H1 (cell line): ENCODE data around the gene PACSIN1. TPM values are rescaled to one million over a fixed set of nuclear protein-coding genes. Genes with fewer than 3 reads are reported as not detected.

Experiments
- CTCF ChIA-PET: fragments of 300-600 bp; sonication (Branson Sonifier 250); formaldehyde crosslinking; loops from one replicate; lab custom pipeline; 2021; ENCODE audit not compliant: partially characterized antibody; lab: Charles Lee
- POLR2A ChIA-PET: fragments of 300-600 bp; sonication (Branson Sonifier 250); formaldehyde crosslinking; loops from one replicate; lab custom pipeline; 2021; ENCODE audit warnings: inconsistent platforms; ENCODE audit not compliant: partially characterized antibody; lab: Charles Lee
- DNase-seq, 2 experiments: peaks; one replicate each; pipeline versions ENCODE4 v3.0.0 to v3.0.0-alpha.2; 2010 to 2022; ENCODE audit warnings: low spot score in 2 of 2, low read depth in 1 of 2, mixed read lengths in 1 of 2
- FAIRE-seq: peaks from 2 replicates; lab custom pipeline; 2011; peaks lifted over from hg19 to GRCh38; lab: Jason Lieb, UNC
- H2AFZ ChIP-seq: 2 replicates; pipeline ENCODE4 v1.8.1; 2012; ENCODE audit warnings: low read length, inconsistent platforms
- H2AK5ac ChIP-seq: 2 replicates; pipeline ENCODE4 v1.6.1; 2013; ENCODE audit warnings: low read depth, low read length
- H2BK120ac ChIP-seq: replicated peaks from 2 replicates; pipeline ENCODE3; 2013; ENCODE audit warnings: low read depth, low read length, inconsistent platforms
- H2BK12ac ChIP-seq: 2 replicates; pipeline ENCODE4 v1.6.1; 2013; ENCODE audit warnings: low read depth, low read length
- H2BK15ac ChIP-seq: 2 replicates; pipeline ENCODE4 v1.6.1; 2013; ENCODE audit warnings: low read length
- H2BK20ac ChIP-seq: 2 replicates; pipeline ENCODE4 v1.6.1; 2013; ENCODE audit warnings: low read length
- H2BK5ac ChIP-seq: 2 replicates; pipeline ENCODE4 v1.6.1; 2013; ENCODE audit warnings: low read depth, low read length
- H3K14ac ChIP-seq: 2 replicates; pipeline ENCODE4 v1.6.1; 2013; ENCODE audit warnings: inconsistent platforms; ENCODE audit not compliant: insufficient read length
- H3K18ac ChIP-seq: 2 replicates; pipeline ENCODE4 v1.6.1; 2013; ENCODE audit warnings: low read length; ENCODE audit errors: extremely low read depth
- H3K23ac ChIP-seq: 2 replicates; pipeline ENCODE4 v1.6.1; 2013; ENCODE audit warnings: inconsistent platforms; ENCODE audit not compliant: insufficient read length
- H3K23me2 ChIP-seq: 2 replicates; pipeline ENCODE4 v1.6.1; 2013; ENCODE audit warnings: low read depth, low read length
- H3K27ac ChIP-seq: 2 replicates; pipeline ENCODE4 v1.6.1; 2011; ENCODE audit warnings: low read depth, low read length, inconsistent platforms
- H3K27me3 ChIP-seq, 4 experiments: replicated peaks in 1 of 4; 1 replicate in 1 of 4; 2 replicates in 3 of 4; pipeline versions ENCODE4 v1.6.1 to v1.8.1; 2011 to 2013; ENCODE audit warnings: low read length in 3 of 4, mild to moderate bottlenecking in 3 of 4, inconsistent platforms in 2 of 4, mixed read lengths in 2 of 4, moderate library complexity in 1 of 4; ENCODE audit not compliant: control insufficient read depth in 3 of 4, insufficient read depth in 3 of 4; ENCODE audit errors: extremely low read depth in 1 of 4
- H3K36me3 ChIP-seq, 4 experiments: 2 replicates each; pipeline versions ENCODE4 v1.6.1 to v1.8.1; 2011 to 2013; ENCODE audit warnings: mild to moderate bottlenecking in 4 of 4, low read length in 3 of 4, moderate library complexity in 2 of 4, control low read depth in 1 of 4, inconsistent platforms in 1 of 4; ENCODE audit not compliant: insufficient read depth in 4 of 4, control insufficient read depth in 2 of 4
- H3K4ac ChIP-seq: replicated peaks from 2 replicates; pipeline ENCODE3; 2013; ENCODE audit warnings: low read length, low read depth, mixed read lengths, inconsistent platforms; ENCODE audit not compliant: insufficient read length
- H3K4me1 ChIP-seq, 4 experiments: replicated peaks in 1 of 4; 1 replicate in 1 of 4; 2 replicates in 3 of 4; pipeline versions ENCODE4 v1.6.1 to v1.8.1; 2011 to 2013; ENCODE audit warnings: low read length in 3 of 4, inconsistent platforms in 2 of 4, mixed read lengths in 1 of 4; ENCODE audit not compliant: insufficient read depth in 4 of 4, control insufficient read depth in 3 of 4
- H3K4me2 ChIP-seq, 2 experiments: 2 replicates each; pipeline versions ENCODE4 v1.6.1 to v1.8.1; 2011 to 2013; ENCODE audit warnings: low read depth in 2 of 2, low read length in 2 of 2, control low read depth in 1 of 2, inconsistent platforms in 1 of 2, mild to moderate bottlenecking in 1 of 2; ENCODE audit not compliant: insufficient read depth in 1 of 2
- H3K4me3 ChIP-seq, 4 experiments: fragments of 200-600, 300-600 bp in 1 of 4; sonication (generic), shearing (Covaris generic), sonication (Bioruptor Twin) in 1 of 4; 2 replicates each; pipeline versions ENCODE4 v1.5.1 to v1.8.1; 2011 to 2016; ENCODE audit warnings: low read length in 4 of 4, low read depth in 3 of 4, control low read depth in 2 of 4, inconsistent platforms in 2 of 4, mild to moderate bottlenecking in 2 of 4, mixed read lengths in 1 of 4, moderate library complexity in 1 of 4; ENCODE audit not compliant: insufficient read depth in 2 of 4; ENCODE audit errors: extremely low read depth in 1 of 4
- H3K56ac ChIP-seq: replicated peaks from 2 replicates; pipeline ENCODE3; 2013; ENCODE audit warnings: low read depth, mild to moderate bottlenecking, mixed read lengths, low read length, inconsistent platforms; ENCODE audit not compliant: insufficient read length
- H3K79me1 ChIP-seq: 2 replicates; pipeline ENCODE4 v1.6.1; 2013; ENCODE audit warnings: low read depth, low read length, control low read depth
- H3K79me2 ChIP-seq, 2 experiments: 2 replicates each; pipeline versions ENCODE4 v1.6.1 to v1.8.1; 2012 to 2013; ENCODE audit warnings: low read length in 2 of 2, mild to moderate bottlenecking in 2 of 2, inconsistent platforms in 1 of 2; ENCODE audit not compliant: insufficient read depth in 2 of 2, control insufficient read depth in 1 of 2
- H3K9ac ChIP-seq, 4 experiments: replicated peaks in 1 of 4; 1 replicate in 1 of 4; 2 replicates in 3 of 4; pipeline versions ENCODE4 v1.6.1 to v1.8.1; 2011 to 2013; ENCODE audit warnings: low read depth in 3 of 4, low read length in 3 of 4, control low read depth in 2 of 4, mild to moderate bottlenecking in 2 of 4, moderate library complexity in 2 of 4, inconsistent platforms in 1 of 4; ENCODE audit errors: extremely low read depth in 1 of 4
- H3K9me3 ChIP-seq, 2 experiments: 2 replicates each; pipeline versions ENCODE4 v1.6.1 to v1.8.1; 2012 to 2013; ENCODE audit warnings: mild to moderate bottlenecking in 2 of 2, moderate library complexity in 2 of 2, control low read depth in 1 of 2, inconsistent platforms in 1 of 2, low read depth in 1 of 2, low read length in 1 of 2, mixed read lengths in 1 of 2; ENCODE audit not compliant: insufficient read depth in 2 of 2
- H4K20me1 ChIP-seq, 2 experiments: replicated peaks in 1 of 2; 2 replicates each; pipeline versions ENCODE3 to v1.8.1; 2011 to 2013; ENCODE audit warnings: inconsistent platforms in 2 of 2, low read length in 2 of 2, mild to moderate bottlenecking in 1 of 2; ENCODE audit not compliant: insufficient read depth in 2 of 2, control insufficient read depth in 1 of 2
- H4K5ac ChIP-seq: 2 replicates; pipeline ENCODE4 v1.6.1; 2013; ENCODE audit warnings: low read length, low read depth, mixed read lengths, inconsistent platforms; ENCODE audit not compliant: insufficient read length
- H4K8ac ChIP-seq: 2 replicates; pipeline ENCODE4 v1.8.0; 2013; ENCODE audit warnings: mild to moderate bottlenecking, moderate library complexity, low read length, inconsistent platforms; ENCODE audit not compliant: insufficient read depth; ENCODE audit errors: extremely low read depth
- H4K91ac ChIP-seq: replicated peaks from 2 replicates; pipeline ENCODE3; 2013; ENCODE audit warnings: low read length, mixed read lengths, inconsistent platforms; ENCODE audit not compliant: insufficient read length
- BRCA1 ChIP-seq: IDR thresholded peaks from 2 replicates; pipeline ENCODE4 v1.6.1; 2012; ENCODE audit warnings: low read depth, low read length, improper control_type of control experiment
- POLR2A ChIP-seq, 2 experiments: IDR thresholded peaks; 1 replicate in 1 of 2; 2 replicates in 1 of 2; pipeline ENCODE4 v1.6.1; 2011; ENCODE audit warnings: low read depth in 2 of 2, low read length in 2 of 2, mild to moderate bottlenecking in 2 of 2; ENCODE audit errors: control extremely low read depth in 1 of 2
- RAD21 ChIP-seq, 2 experiments: IDR thresholded peaks in 1 of 2; conservative IDR thresholded peaks in 1 of 2; 2 replicates each; pipeline ENCODE4 v1.6.1; 2011; ENCODE audit warnings: low read depth in 2 of 2, low read length in 2 of 2, improper control_type of control experiment in 1 of 2, inconsistent platforms in 1 of 2, mild to moderate bottlenecking in 1 of 2, moderate library complexity in 1 of 2
- RNF2 ChIP-seq: fragments of 200-900, 300-1000 bp; sonication (generic); IDR thresholded peaks from 2 replicates; pipeline ENCODE4 v1.7.1; 2016; ENCODE audit warnings: borderline replicate concordance, low read depth, mild to moderate bottlenecking, antibody characterized with exemption, low read length; ENCODE audit not compliant: poor library complexity, severe bottlenecking; ENCODE audit errors: missing control alignments
- SIN3A ChIP-seq, 2 experiments: IDR thresholded peaks in 1 of 2; conservative IDR thresholded peaks in 1 of 2; 2 replicates each; pipeline ENCODE4 v1.6.1; 2011 to 2012; ENCODE audit warnings: low read length in 2 of 2, improper control_type of control experiment in 1 of 2, low read depth in 1 of 2, mild to moderate bottlenecking in 1 of 2
- SIX5 ChIP-seq: IDR thresholded peaks from 2 replicates; pipeline ENCODE4 v1.6.1; 2011; ENCODE audit warnings: mild to moderate bottlenecking, low read depth, low read length
- SP2 ChIP-seq: IDR thresholded peaks from 2 replicates; pipeline ENCODE4 v1.6.1; 2012; ENCODE audit warnings: mild to moderate bottlenecking, low read length, inconsistent platforms
- SUZ12 ChIP-seq: fragments of 200-600 bp; sonication (generic); IDR thresholded peaks from 2 replicates; pipeline ENCODE4 v1.6.1; 2012; ENCODE audit warnings: mild to moderate bottlenecking, inconsistent platforms, low read length, moderate library complexity, mixed read lengths
- WGBS, 2 experiments: shearing (Covaris generic) in 1 of 2; methylation state at CpG; one replicate each; pipeline versions ENCODE4 v1.1.6 to v1.1.7; 2013 to 2015; ENCODE audit warnings: low lambda C conversion rate in 2 of 2, mixed read lengths in 2 of 2, inconsistent platforms in 1 of 2, low coverage in 1 of 2, missing lambda C conversion rate in 1 of 2; ENCODE audit not compliant: insufficient replicate concordance in 2 of 2, insufficient coverage in 1 of 2, insufficient read length in 1 of 2; ENCODE audit errors: extremely low coverage in 1 of 2, missing lambda C conversion rate in 1 of 2; 5-methylcytosine and 5-hydroxymethylcytosine counted together
- polyA plus RNA-seq, 7 experiments: library from polyadenylated mRNA; depleted of rRNA in 3 of 7; stranded (reverse) in 5 of 7; unstranded in 2 of 7; fragments of >200 nt in 5 of 7; fragments of 200-250 nt in 2 of 7; gene quantifications; 1 replicate in 5 of 7; 2 replicates in 1 of 7; 4 replicates in 1 of 7; pipeline versions ENCODE4 v1.2.1 to v1.2.3, GENCODE V29; 2011 to 2013; ENCODE audit warnings: missing spikeins in 2 of 7, mixed read lengths in 2 of 7
- total RNA-seq: library from RNA; stranded (reverse); fragmentation: NEBNext Ultra II Directional; extraction: Animal tissue kit (Norgen Biotek cat#: 25700); gene quantifications from 2 replicates; pipeline ENCODE4 v1.2.1, GENCODE V29; 2021
- TF ChIP-seq, protein P1 (sequence below), 3 experiments: IDR thresholded peaks; 1 replicate in 2 of 3; 2 replicates in 1 of 3; pipeline versions ENCODE4 v1.5.1 to v1.6.1; 2011; ENCODE audit warnings: low read length in 3 of 3, mild to moderate bottlenecking in 3 of 3, inconsistent platforms in 2 of 3, low read depth in 1 of 3, moderate library complexity in 1 of 3; ENCODE audit not compliant: insufficient read depth in 1 of 3; ENCODE audit errors: control extremely low read depth in 1 of 3

The PACSIN1 gene
- total and polyA plus RNA-seq, 2 of the 8 experiments (the other 6 are each of a cell fraction or from before 2014, with no cell fraction given): 5.9 to 11.1 TPM

DNA sequence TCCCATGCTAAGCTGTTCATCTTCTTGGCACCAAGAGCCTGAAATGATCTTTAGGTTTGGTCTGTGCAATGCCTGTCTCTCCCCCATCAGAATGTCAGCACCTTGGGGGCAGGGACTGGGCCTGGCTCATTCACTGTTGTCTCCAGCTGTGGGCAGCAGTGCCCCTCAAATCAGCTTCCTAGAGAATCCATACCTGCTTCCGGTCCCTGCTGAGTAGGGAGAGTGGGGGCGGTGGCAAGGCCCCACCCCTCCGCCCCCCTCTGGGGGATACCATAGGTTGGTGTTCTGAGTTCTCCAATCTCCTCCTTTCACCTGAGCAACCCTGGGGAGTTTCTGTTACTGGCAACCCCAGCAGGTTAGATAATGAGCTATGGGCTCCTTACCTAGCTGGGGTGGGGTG lies 109.5 kb downstream of the PACSIN1 start:
- Histone ChIP-seq H3K23me2 (no peaks in the 10 kb centered on the region), H4K20me1 (no peaks in the 10 kb centered on the region), H3K79me2 (no peaks in the 10 kb centered on the region), H2BK12ac (no peak overlapping the region), H3K4me3 (0 out of 8 replicates have a peak overlapping the region, but pooled peaks of 1 of the 4 experiments have one; percentile 11), H2BK5ac (peak overlapping the region; percentile 71; the same call in 1 of the 2 replicates), H4K8ac (no peak overlapping the region), H4K5ac (no peak overlapping the region), H2AFZ (no peak overlapping the region), H3K27me3 (no peaks in the 10 kb centered on the region), H3K27ac (peak overlapping the region; percentile 41; the same call in 1 of the 2 replicates), H3K14ac (no peak overlapping the region), H2BK20ac (0 out of 2 replicates have a peak overlapping the region, but pooled peaks have one; percentile 48), H2AK5ac (peak overlapping the region; percentile 89; the same call in 1 of the 2 replicates), H3K23ac (no peak overlapping the region), H3K36me3 (no peaks in the 10 kb centered on the region), H3K4ac (no peak overlapping the region), H2BK15ac (peak overlapping the region; percentile 95), H3K4me2 (0 out of 4 replicates have a peak overlapping the region, but pooled peaks of 1 of the 2 experiments have one; percentile 20), H3K4me1 (peaks cover 0 to 10% (median 6%) of the 10 kb centered on the region in 4 experiments), H3K79me1 (no peaks in the 10 kb centered on the region), H3K9ac (no peak overlapping the region), H4K91ac (peak overlapping the region; percentile 8), H3K18ac (peak overlapping the region; percentile 9; the same call in 1 of the 2 replicates), H2BK120ac (no peak overlapping the region), H3K9me3 (no peaks in the 10 kb centered on the region), H3K56ac (no peak overlapping the region)
- peak in 1 of 2 experiments; percentile 33 for DNase-seq
- WGBS, 2 experiments: 34% methylated on average over 3 of the region's 3 CpGs; no CpG with 5 or more reads in 1 of the 2 experiments
- ChIA-PET CTCF (interaction anchor here (0.6 to 2.7 kb wide), 10 partner anchors 9 to 71 kb away, joined by 3 to 7 read pairs (median 4); partner anchors contain the start of gene SPDEF), POLR2A (interaction anchor here (0.8 to 2.0 kb wide), 7 partner anchors 9 to 150 kb away, joined by 3 to 7 read pairs (median 3); partner anchors contain the start of gene RPS10)
- no peak for FAIRE-seq
- TF ChIP-seq RNF2: no peak
- TF ChIP-seq, protein P1, sequence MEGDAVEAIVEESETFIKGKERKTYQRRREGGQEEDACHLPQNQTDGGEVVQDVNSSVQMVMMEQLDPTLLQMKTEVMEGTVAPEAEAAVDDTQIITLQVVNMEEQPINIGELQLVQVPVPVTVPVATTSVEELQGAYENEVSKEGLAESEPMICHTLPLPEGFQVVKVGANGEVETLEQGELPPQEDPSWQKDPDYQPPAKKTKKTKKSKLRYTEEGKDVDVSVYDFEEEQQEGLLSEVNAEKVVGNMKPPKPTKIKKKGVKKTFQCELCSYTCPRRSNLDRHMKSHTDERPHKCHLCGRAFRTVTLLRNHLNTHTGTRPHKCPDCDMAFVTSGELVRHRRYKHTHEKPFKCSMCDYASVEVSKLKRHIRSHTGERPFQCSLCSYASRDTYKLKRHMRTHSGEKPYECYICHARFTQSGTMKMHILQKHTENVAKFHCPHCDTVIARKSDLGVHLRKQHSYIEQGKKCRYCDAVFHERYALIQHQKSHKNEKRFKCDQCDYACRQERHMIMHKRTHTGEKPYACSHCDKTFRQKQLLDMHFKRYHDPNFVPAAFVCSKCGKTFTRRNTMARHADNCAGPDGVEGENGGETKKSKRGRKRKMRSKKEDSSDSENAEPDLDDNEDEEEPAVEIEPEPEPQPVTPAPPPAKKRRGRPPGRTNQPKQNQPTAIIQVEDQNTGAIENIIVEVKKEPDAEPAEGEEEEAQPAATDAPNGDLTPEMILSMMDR (IDR thresholded peaks at IDR 0.05; ENCODE audit: control extremely low read depth in 1 of 3, insufficient read depth in 1 of 3, low read depth in 1 of 3, low read length in 3 of 3): peak in 2 of 3 experiments; percentile 19 to 29; a peak in 2 of 4 replicates
- no peak for TF ChIP-seq BRCA1
- TF ChIP-seq SUZ12: no peak
- TF ChIP-seq SIN3A (conservative IDR thresholded peaks at IDR 0.05 in 1 of 2, IDR thresholded peaks at IDR 0.05 in 1 of 2; ENCODE audit: low read depth in 1 of 2, low read length in 2 of 2): no peak
- TF ChIP-seq SIX5: no peak
- TF ChIP-seq POLR2A (IDR thresholded peaks at IDR 0.05; ENCODE audit: control extremely low read depth in 1 of 2, low read depth in 2 of 2, low read length in 2 of 2): no peak
- TF ChIP-seq SP2: no peak
- TF ChIP-seq RAD21 (IDR thresholded peaks at IDR 0.05 in 1 of 2, conservative IDR thresholded peaks at IDR 0.05 in 1 of 2; ENCODE audit: low read depth in 2 of 2, low read length in 2 of 2): peak; percentile 33 to 49; a peak in 2 of 4 replicates
